SK-MEL-5 (cell line): Measurements from ENCODE around the gene NXNL1. TPM values are rescaled to one million over a fixed set of nuclear protein-coding genes. Genes with fewer than 3 reads are reported as not detected.

Experiments
- DNase-seq: peaks from one replicate; pipeline ENCODE4 v3.0.0-alpha.2; 2016; ENCODE audit warnings: low read depth, low spot score
- in situ Hi-C: cut with HindIII; loops from 2 replicates; pipeline ENCODE4 v1.10.0; 2016; ENCODE audit warnings: low sequenced_read_pairs, high pct_unique_total_duplicates, low pct_unique_long_range_greater_than_20kb
- total RNA-seq: library from RNA; depleted of rRNA; stranded (reverse); fragments of >200 nt; shearing (Covaris generic); gene quantifications from 2 replicates; pipeline ENCODE4 v1.2.3, GENCODE V29; 2014; rRNA removed

The NXNL1 gene
- total RNA-seq, 1 experiment from 2014 or later: not detected

GRCh38 chr19:17406046-17406886, 54.5 kb downstream of the NXNL1 start:
- DNase-seq: no peak
- in situ Hi-C loops: no loop called here

Other genes with a start within 250 kb of the NXNL1 start
- gene USE1, start 245.6 kb downstream of the NXNL1 start, total RNA-seq: 6.8 and 8.5 TPM in 2 replicates
- gene OCEL1, start 234.7 kb downstream of the NXNL1 start, total RNA-seq: 3.3 and 4.6 TPM in 2 replicates
- gene NR2F6, start 215.0 kb downstream of the NXNL1 start, total RNA-seq: 30.3 and 35.2 TPM in 2 replicates
- not detected in 2 replicates for gene USHBP1, start 196.2 kb downstream of the NXNL1 start, total RNA-seq
- gene BABAM1, start 193.5 kb downstream of the NXNL1 start, total RNA-seq: 61.0 and 66.6 TPM in 2 replicates
- gene ANKLE1, start 179.0 kb downstream of the NXNL1 start, total RNA-seq: 1.3 TPM in 2 replicates
- gene ABHD8, start 157.5 kb downstream of the NXNL1 start, total RNA-seq: 2.5 and 3.4 TPM in 2 replicates
- 48.4 and 77.4 TPM in 2 replicates for gene MRPL34, start 155.1 kb downstream of the NXNL1 start, total RNA-seq
- 14.0 and 14.1 TPM in 2 replicates for gene DDA1, start 151.4 kb downstream of the NXNL1 start, total RNA-seq
- 0.98 and 1.3 TPM in 2 replicates for gene ANO8, start 126.1 kb downstream of the NXNL1 start, total RNA-seq
- 13.3 and 16.3 TPM in 2 replicates for gene GTPBP3, start 123.4 kb downstream of the NXNL1 start, total RNA-seq
- gene PLVAP, start 83.6 kb downstream of the NXNL1 start, total RNA-seq: not detected in 2 replicates
- gene CCDC194, start 66.7 kb downstream of the NXNL1 start, total RNA-seq: not detected in 2 replicates
- 0.21 and 1.9 TPM in 2 replicates for gene BST2, start 55.3 kb downstream of the NXNL1 start, total RNA-seq
- gene MVB12A, start 40.9 kb downstream of the NXNL1 start, total RNA-seq: 53.4 and 59.8 TPM in 2 replicates
- 0.08 TPM in 1 of 2 replicates, not detected in the other for gene TMEM221, start 12.3 kb downstream of the NXNL1 start, total RNA-seq
- 12.2 and 16.6 TPM in 2 replicates for gene SLC27A1, start 9.6 kb upstream of the NXNL1 start, total RNA-seq
- gene PGLS, start 50.7 kb upstream of the NXNL1 start, total RNA-seq: 58.6 and 59.2 TPM in 2 replicates
- 85.1 and 86.6 TPM in 2 replicates for gene COLGALT1, start 94.7 kb upstream of the NXNL1 start, total RNA-seq
- 0.26 and 0.61 TPM in 2 replicates for gene UNC13A, start 227.4 kb upstream of the NXNL1 start, total RNA-seq